Mucosa of rectum (tissue), 2 donors: ENCODE results near the gene MGLL.

Experiments used
- H3K27ac ChIP-seq, 2 donors: one replicate each; pipeline ENCODE4 v1.7.0; 2013; ENCODE audit warnings: inconsistent platforms in 2 of 2, low read depth in 2 of 2, low read length in 2 of 2
- H3K27me3 ChIP-seq, 2 donors: one replicate each; pipeline ENCODE4 v1.7.0; 2013; ENCODE audit warnings: low read length in 2 of 2; ENCODE audit not compliant: control insufficient read depth in 2 of 2, insufficient read depth in 2 of 2
- H3K36me3 ChIP-seq, 2 donors: one replicate each; pipeline ENCODE4 v1.7.0; 2013; ENCODE audit warnings: low read length in 2 of 2; ENCODE audit not compliant: control insufficient read depth in 2 of 2, insufficient read depth in 2 of 2
- H3K4me1 ChIP-seq, 2 donors: one replicate each; pipeline ENCODE4 v1.7.0; 2013; ENCODE audit warnings: low read length in 2 of 2, mild to moderate bottlenecking in 1 of 2; ENCODE audit not compliant: control insufficient read depth in 2 of 2, insufficient read depth in 2 of 2
- H3K4me3 ChIP-seq, 2 donors: one replicate each; pipeline ENCODE4 v1.7.0; 2013; ENCODE audit warnings: low read length in 2 of 2
- H3K9ac ChIP-seq, 2 donors: one replicate each; pipeline ENCODE4 v1.7.0; 2013; ENCODE audit warnings: low read length in 2 of 2, low read depth in 1 of 2, mild to moderate bottlenecking in 1 of 2
- H3K9me3 ChIP-seq, 2 donors: one replicate each; pipeline ENCODE4 v1.7.0; 2013; ENCODE audit warnings: low read length in 2 of 2; ENCODE audit not compliant: control insufficient read depth in 2 of 2
- donor health status: healthy.
- donor health status: Normal muscosa, but diverticular disease.

MGLL gene

GRCh38 chr3:127777332-127777731, 45.0 kb downstream of the MGLL start:
- H3K27ac ChIP-seq = no peak overlapping the region
- peaks cover 0 to 3% of the 10 kb centered on the region in 2 donors for H3K9me3 ChIP-seq
- peaks cover 18 to 22% of the 10 kb centered on the region in 2 donors for H3K36me3 ChIP-seq
- peaks cover 19% of the 10 kb centered on the region in 2 donors for H3K4me1 ChIP-seq
- H3K4me3 ChIP-seq = no peak overlapping the region
- H3K9ac ChIP-seq = no peak overlapping the region
- H3K27me3 ChIP-seq = no peaks in the 10 kb centered on the region

- Histone ChIP-seq H3K4me3 (no peak overlapping the region), H3K9ac (no peak overlapping the region), H3K4me1 (peaks cover 19% of the 10 kb centered on the region in 2 donors), H3K27me3 (no peaks in the 10 kb centered on the region), H3K9me3 (peaks cover 0 to 3% of the 10 kb centered on the region in 2 donors), H3K27ac (no peak overlapping the region), H3K36me3 (peaks cover 19 to 26% of the 10 kb centered on the region in 2 donors)
These were observed 46.0 kb downstream of the MGLL start for GRCh38 chr3:127776347-127776746.

GRCh38 chr3:127775398-127776109, 46.8 kb downstream of the MGLL start:
- no peak overlapping the region for H3K9ac ChIP-seq
- H3K27ac ChIP-seq = peak overlapping the region; percentile 4 to 56
- H3K4me1 ChIP-seq = peaks cover 16 to 22% of the 10 kb centered on the region in 2 donors
- H3K27me3 ChIP-seq = no peaks in the 10 kb centered on the region
- peaks cover 12 to 22% of the 10 kb centered on the region in 2 donors for H3K36me3 ChIP-seq
- peaks cover 0 to 3% of the 10 kb centered on the region in 2 donors for H3K9me3 ChIP-seq
- H3K4me3 ChIP-seq = no peak overlapping the region

GRCh38 chr3:127774647-127775046, 47.7 kb downstream of the MGLL start:
- no peak overlapping the region for H3K4me3 ChIP-seq
- peaks cover 12 to 23% of the 10 kb centered on the region in 2 donors for H3K36me3 ChIP-seq
- H3K27ac ChIP-seq = no peak overlapping the region
- H3K4me1 ChIP-seq = peaks cover 16 to 20% of the 10 kb centered on the region in 2 donors
- H3K27me3 ChIP-seq = no peaks in the 10 kb centered on the region
- H3K9me3 ChIP-seq = peaks cover 0 to 3% of the 10 kb centered on the region in 2 donors
- H3K9ac ChIP-seq = no peak overlapping the region

- Histone ChIP-seq H3K9ac (no peak overlapping the region), H3K4me1 (peaks cover 16 to 18% of the 10 kb centered on the region in 2 donors), H3K27me3 (no peaks in the 10 kb centered on the region), H3K4me3 (no peak overlapping the region), H3K36me3 (peaks cover 12 to 21% of the 10 kb centered on the region in 2 donors), H3K27ac (no peak overlapping the region), H3K9me3 (peaks cover 0 to 3% of the 10 kb centered on the region in 2 donors)
These were observed 48.4 kb downstream of the MGLL start for GRCh38 chr3:127773752-127774395.

- H3K9me3 ChIP-seq = peaks cover 0 to 3% of the 10 kb centered on the region in 2 donors
- H3K9ac ChIP-seq = no peak overlapping the region
- H3K27ac ChIP-seq = no peak overlapping the region
- H3K4me3 ChIP-seq = no peak overlapping the region
- H3K36me3 ChIP-seq = peaks cover 12 to 21% of the 10 kb centered on the region in 2 donors
- H3K27me3 ChIP-seq = no peaks in the 10 kb centered on the region
- peaks cover 16 to 22% of the 10 kb centered on the region in 2 donors for H3K4me1 ChIP-seq
These were observed 49.2 kb downstream of the MGLL start for GRCh38 chr3:127772827-127773751.

GRCh38 chr3:127772273-127772672, 50.0 kb downstream of the MGLL start:
- Histone ChIP-seq H3K27ac (no peak overlapping the region), H3K27me3 (no peaks in the 10 kb centered on the region), H3K9me3 (peaks cover 0 to under 1% of the 10 kb centered on the region in 2 donors), H3K36me3 (peaks cover 12 to 17% of the 10 kb centered on the region in 2 donors), H3K4me3 (no peak overlapping the region), H3K4me1 (peaks cover 15 to 18% of the 10 kb centered on the region in 2 donors), H3K9ac (no peak overlapping the region)

GRCh38 chr3:127771746-127772145, 50.6 kb downstream of the MGLL start:
- H3K9ac ChIP-seq = no peak overlapping the region
- H3K27me3 ChIP-seq = no peaks in the 10 kb centered on the region
- H3K4me3 ChIP-seq = no peak overlapping the region
- H3K27ac ChIP-seq = no peak overlapping the region
- H3K4me1 ChIP-seq = peaks cover 17 to 18% of the 10 kb centered on the region in 2 donors
- peaks cover 10 to 16% of the 10 kb centered on the region in 2 donors for H3K36me3 ChIP-seq
- no peaks in the 10 kb centered on the region for H3K9me3 ChIP-seq

- H3K27ac ChIP-seq = no peak overlapping the region
- peaks cover 13 to 17% of the 10 kb centered on the region in 2 donors for H3K4me1 ChIP-seq
- peaks cover 8 to 12% of the 10 kb centered on the region in 2 donors for H3K36me3 ChIP-seq
- no peaks in the 10 kb centered on the region for H3K27me3 ChIP-seq
- H3K9me3 ChIP-seq = no peaks in the 10 kb centered on the region
- no peak overlapping the region for H3K4me3 ChIP-seq
- no peak overlapping the region for H3K9ac ChIP-seq
These were observed 51.5 kb downstream of the MGLL start for GRCh38 chr3:127770671-127771355.
